ENCODE data around the gene ACO2.

GRCh38 chr22:41517172-41518047 is 48.5 kb downstream of the ACO2 start:
- no peak for TF ChIP-seq ZNF10 (CRISPR knock-in tag; IDR thresholded peaks at IDR 0.05; ENCODE audit: borderline replicate concordance, low read depth)
- no peak for TF ChIP-seq SPEN (CRISPR knock-in tag; IDR thresholded peaks at IDR 0.05; ENCODE audit: low read depth)
- no peak for TF ChIP-seq POLR2A (IDR thresholded peaks at IDR 0.05; ENCODE audit: insufficient read depth in 1 of 2, low read depth in 2 of 2, low read length in 2 of 2)

All from HepG2 (cell line).